Subcutaneous abdominal adipose tissue (tissue), 5 donors: ENCODE data around the gene IKZF1.

Experiments used
- H3K27ac ChIP-seq: one replicate; pipeline ENCODE4 v1.7.0; 2013; ENCODE audit warnings: low read depth, mild to moderate bottlenecking, inconsistent platforms, low read length, moderate library complexity
- H3K27me3 ChIP-seq, 5 donors: one replicate each; pipeline ENCODE4 v1.7.0; 2013; ENCODE audit warnings: low read length in 5 of 5, inconsistent platforms in 1 of 5; ENCODE audit not compliant: control insufficient read depth in 5 of 5, insufficient read depth in 4 of 5
- H3K36me3 ChIP-seq, 5 donors: one replicate each; pipeline ENCODE4 v1.7.0; 2013; ENCODE audit warnings: low read length in 5 of 5; ENCODE audit not compliant: control insufficient read depth in 5 of 5, insufficient read depth in 5 of 5
- H3K4me1 ChIP-seq, 5 donors: one replicate each; pipeline ENCODE4 v1.7.0; 2013; ENCODE audit warnings: low read length in 5 of 5, mild to moderate bottlenecking in 3 of 5, moderate library complexity in 1 of 5; ENCODE audit not compliant: control insufficient read depth in 5 of 5, insufficient read depth in 5 of 5
- H3K4me3 ChIP-seq, 5 donors: one replicate each; pipeline ENCODE4 v1.7.0; 2013; ENCODE audit warnings: low read length in 5 of 5, low read depth in 1 of 5
- H3K9ac ChIP-seq, 5 donors: one replicate each; pipeline ENCODE4 v1.7.0; 2013; ENCODE audit warnings: low read length in 5 of 5, mild to moderate bottlenecking in 4 of 5, moderate library complexity in 3 of 5
- H3K9me3 ChIP-seq, 5 donors: one replicate each; pipeline ENCODE4 v1.7.0; 2013; ENCODE audit warnings: low read length in 5 of 5; ENCODE audit not compliant: control insufficient read depth in 5 of 5
- donor health status: healthy.
- donor health status: healthy.
- donor health status: healthy.
- donor health status: healthy.
- donor health status: healthy.

The IKZF1 gene

DNA sequence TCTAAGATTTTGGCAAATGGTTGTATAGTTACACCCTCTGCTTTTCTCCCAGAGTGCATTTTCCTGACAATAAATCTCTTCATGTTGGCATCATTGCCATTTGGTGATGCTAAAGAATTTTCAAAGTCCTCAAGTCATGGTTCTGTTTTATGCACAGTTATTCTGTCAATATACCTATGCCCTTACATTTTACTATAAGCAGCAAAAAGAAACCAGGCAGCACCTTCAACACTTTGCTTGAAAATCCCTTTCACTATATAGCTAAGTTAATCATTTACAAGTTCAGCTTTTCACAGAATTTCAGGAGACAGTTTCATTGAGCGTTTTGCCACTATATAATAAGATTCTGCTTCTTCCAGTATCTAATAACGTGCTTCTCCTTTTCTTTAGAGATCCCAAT is 123.0 kb downstream of the IKZF1 start:
- Histone ChIP-seq H3K4me3 (no peak overlapping the region), H3K27ac (no peak overlapping the region), H3K27me3 (peaks cover 0 to 2% (median 0%) of the 10 kb centered on the region in 5 donors), H3K4me1 (no peaks in the 10 kb centered on the region), H3K9ac (no peak overlapping the region), H3K36me3 (no peaks in the 10 kb centered on the region), H3K9me3 (no peaks in the 10 kb centered on the region)

DNA sequence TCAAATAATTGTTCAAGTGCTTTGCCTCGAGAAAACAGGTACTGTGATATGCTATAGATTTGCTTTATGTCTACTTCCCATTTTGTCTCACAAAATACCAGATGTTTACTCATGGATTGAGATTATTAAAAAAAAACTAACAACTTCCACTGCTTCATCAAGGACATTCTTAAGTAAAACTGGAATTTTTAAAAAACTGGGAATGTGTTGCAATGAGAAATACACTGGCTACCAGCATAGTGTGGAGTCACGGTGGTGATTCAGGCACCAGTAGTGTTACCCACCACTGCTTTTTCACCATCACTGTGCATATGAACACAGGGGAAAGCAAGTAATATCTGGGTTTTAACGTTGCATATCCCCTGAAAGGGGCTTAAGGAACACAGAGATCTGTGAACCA is 124.4 kb downstream of the IKZF1 start:
- Histone ChIP-seq H3K9ac (no peak overlapping the region), H3K4me3 (no peak overlapping the region), H3K4me1 (no peaks in the 10 kb centered on the region), H3K36me3 (no peaks in the 10 kb centered on the region), H3K27ac (no peak overlapping the region), H3K27me3 (peaks cover 0 to 2% (median 0%) of the 10 kb centered on the region in 5 donors), H3K9me3 (no peaks in the 10 kb centered on the region)

DNA sequence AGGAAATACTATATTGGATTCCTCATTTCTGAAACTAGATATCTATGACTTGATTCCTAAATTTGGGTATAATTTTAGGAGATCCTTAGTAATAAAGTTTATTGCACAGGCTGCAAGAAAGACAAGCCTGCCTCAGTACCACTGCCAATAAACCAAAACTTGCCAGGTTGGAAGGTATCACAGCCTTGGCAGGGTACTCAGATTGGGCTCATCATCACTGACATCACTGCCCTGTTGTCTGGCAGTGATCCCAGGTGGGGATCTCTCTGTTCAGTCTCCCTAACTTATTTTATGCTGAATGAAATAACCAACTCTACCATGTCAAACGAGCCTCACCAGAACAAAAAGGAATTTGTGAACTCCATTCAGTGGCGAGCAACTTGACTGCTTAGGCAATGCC is 126.8 kb downstream of the IKZF1 start:
- H3K27me3 ChIP-seq, result peaks cover 0 to 2% (median 0%) of the 10 kb centered on the region in 5 donors
- H3K4me3 ChIP-seq, result no peak overlapping the region
- no peaks in the 10 kb centered on the region for H3K9me3 ChIP-seq
- no peaks in the 10 kb centered on the region for H3K36me3 ChIP-seq
- peak overlapping the region in 1 of 5 donors; percentile 20 for H3K9ac ChIP-seq
- H3K4me1 ChIP-seq, result no peaks in the 10 kb centered on the region
- H3K27ac ChIP-seq, result no peak overlapping the region

DNA sequence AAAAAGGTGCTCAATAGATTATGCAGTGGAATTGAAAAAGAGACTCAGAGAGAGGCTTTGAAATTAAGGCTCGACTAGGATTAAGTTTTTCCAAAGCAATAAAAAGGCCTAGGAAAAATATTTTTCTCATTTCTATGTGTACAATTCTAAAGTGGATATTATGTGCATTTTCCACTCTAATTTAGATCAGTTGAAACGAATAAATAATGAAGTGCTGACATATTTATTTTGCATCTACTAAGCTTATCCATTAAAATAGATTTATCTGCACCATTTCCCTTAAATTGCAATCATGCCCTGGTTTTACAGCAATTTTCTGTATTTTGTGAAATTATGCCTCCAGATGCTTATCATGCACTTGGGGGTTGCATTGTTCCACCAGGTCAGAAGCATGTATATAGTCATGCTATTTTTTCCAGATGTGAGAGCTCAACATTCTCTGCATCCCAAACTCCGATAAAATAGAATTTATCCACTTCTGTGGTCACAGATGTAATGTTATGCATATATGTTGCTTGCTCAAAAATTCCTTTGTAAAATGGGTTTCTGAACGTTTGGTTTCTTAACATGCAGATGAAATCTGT is 127.3 kb downstream of the IKZF1 start:
- Histone ChIP-seq H3K36me3 (no peaks in the 10 kb centered on the region), H3K4me1 (no peaks in the 10 kb centered on the region), H3K9me3 (no peaks in the 10 kb centered on the region), H3K27ac (no peak overlapping the region), H3K4me3 (no peak overlapping the region), H3K27me3 (peaks cover 0 to 2% (median 0%) of the 10 kb centered on the region in 5 donors), H3K9ac (peak overlapping the region in 1 of 5 donors; percentile 20)

DNA sequence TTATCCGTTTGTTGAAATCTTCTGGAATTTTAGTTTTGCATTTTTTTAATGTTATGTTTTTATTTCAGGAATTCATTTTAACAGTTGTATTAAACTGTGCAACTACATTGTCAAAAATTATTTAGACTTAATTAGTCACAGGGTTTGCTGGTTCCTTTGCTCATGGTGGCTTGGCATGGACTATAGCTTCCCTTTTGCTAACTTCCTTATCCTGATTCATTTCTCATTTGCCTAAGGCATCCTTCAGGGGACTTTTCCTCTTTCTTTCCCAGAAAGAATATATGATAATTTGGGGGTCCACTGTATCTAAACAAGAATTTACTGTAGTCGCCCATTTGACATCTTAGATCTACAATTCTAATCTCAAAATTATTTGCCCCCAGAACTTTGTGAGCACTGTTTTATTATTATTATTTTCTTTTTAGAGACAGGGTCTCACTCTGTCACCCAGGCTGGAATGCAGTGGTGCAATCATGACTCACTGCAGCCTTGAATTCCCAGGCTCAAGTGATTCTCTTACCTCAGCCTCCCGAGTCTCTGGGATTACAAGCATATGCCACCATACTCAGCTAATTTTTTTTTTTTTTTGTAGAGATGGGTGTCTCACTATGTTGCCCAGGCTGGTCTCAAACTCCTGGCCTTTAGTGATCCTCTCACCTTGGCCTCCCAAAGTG is 131.8 kb downstream of the IKZF1 start:
- no peaks in the 10 kb centered on the region for H3K27me3 ChIP-seq
- H3K9me3 ChIP-seq, result peaks cover 0 to 4% (median 0%) of the 10 kb centered on the region in 5 donors
- H3K36me3 ChIP-seq, result peaks cover 2 to 17% (median 5%) of the 10 kb centered on the region in 5 donors
- no peak overlapping the region for H3K27ac ChIP-seq
- no peaks in the 10 kb centered on the region for H3K4me1 ChIP-seq
- H3K4me3 ChIP-seq, result no peak overlapping the region
- H3K9ac ChIP-seq, result no peak overlapping the region

DNA sequence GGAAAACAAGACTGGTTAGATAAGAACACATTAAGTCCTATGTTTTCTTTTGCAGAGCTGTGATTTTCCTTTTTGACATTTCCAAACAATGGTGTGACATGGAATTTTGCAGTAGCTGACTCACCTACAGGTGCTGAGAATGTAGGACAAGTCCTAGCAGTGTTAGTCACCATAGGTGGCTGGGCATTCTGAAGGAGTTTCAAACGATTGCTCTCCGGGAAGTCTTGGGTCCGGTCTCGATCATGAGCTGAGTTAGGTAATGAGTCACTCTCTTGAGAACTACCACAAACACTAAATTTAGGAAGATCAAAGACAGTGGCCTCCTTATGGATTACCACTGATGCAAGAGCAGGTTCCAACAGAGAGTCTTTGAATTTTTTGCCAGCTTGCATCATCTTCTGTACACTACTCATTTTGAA is 142.0 kb downstream of the IKZF1 start:
- Histone ChIP-seq H3K9ac (no peak overlapping the region), H3K36me3 (peaks cover 19 to 36% (median 22%) of the 10 kb centered on the region in 5 donors), H3K4me3 (no peak overlapping the region), H3K9me3 (no peaks in the 10 kb centered on the region), H3K27ac (no peak overlapping the region), H3K27me3 (no peaks in the 10 kb centered on the region), H3K4me1 (peaks cover 0 to 19% (median 15%) of the 10 kb centered on the region in 5 donors)

DNA sequence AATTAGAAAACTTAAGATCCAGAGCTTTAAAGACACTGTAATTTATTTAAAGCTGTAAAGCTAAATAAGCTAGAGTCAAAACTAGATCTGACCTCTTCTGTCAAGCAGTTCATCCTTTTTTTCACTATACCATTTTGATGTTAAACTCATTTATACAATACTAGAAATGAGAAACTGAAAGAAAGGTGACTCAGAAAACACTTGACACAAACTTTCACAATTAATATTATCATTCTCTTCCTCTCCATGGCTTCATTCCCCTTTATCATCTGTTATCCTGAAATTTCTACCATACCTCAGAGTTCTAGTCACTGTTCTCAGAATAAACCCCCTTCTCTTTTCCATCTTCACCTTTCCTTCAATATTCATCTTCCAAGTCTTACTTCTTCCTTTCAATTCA is 144.3 kb downstream of the IKZF1 start:
- peaks cover 19 to 31% (median 21%) of the 10 kb centered on the region in 5 donors for H3K36me3 ChIP-seq
- peaks cover 0 to 19% (median 15%) of the 10 kb centered on the region in 5 donors for H3K4me1 ChIP-seq
- no peak overlapping the region for H3K27ac ChIP-seq

DNA sequence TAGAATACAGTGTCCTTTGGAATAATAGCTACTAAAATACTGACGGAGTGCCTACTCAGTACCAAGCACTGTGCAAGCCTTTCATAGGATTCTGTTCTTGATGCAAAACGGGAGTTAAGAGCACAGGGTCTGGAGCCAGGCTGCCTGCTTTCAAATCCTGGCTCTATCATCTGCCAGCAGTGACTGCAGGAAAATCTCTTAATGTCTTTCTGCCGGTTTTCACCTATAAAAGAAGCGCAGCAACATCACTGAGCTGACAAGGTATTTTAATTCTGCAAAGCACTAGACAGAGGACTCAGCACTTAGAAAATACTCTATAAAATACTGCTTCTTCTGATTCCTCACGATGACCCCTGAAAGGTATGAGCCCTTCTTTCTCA is 145.0 kb downstream of the IKZF1 start:
- Histone ChIP-seq H3K4me3 (peak overlapping the region; percentile 55 to 96 (median 83)), H3K9me3 (no peaks in the 10 kb centered on the region), H3K27ac (no peak overlapping the region), H3K4me1 (peaks cover 0 to 19% (median 15%) of the 10 kb centered on the region in 5 donors), H3K9ac (peak overlapping the region; percentile 42 to 85 (median 69)), H3K36me3 (peaks cover 19 to 24% (median 20%) of the 10 kb centered on the region in 5 donors), H3K27me3 (no peaks in the 10 kb centered on the region)

More for the DNA sequence above, 144.3 kb downstream of the IKZF1 start:
- Histone ChIP-seq H3K4me3 (no peak overlapping the region), H3K9ac (no peak overlapping the region), H3K27me3 (no peaks in the 10 kb centered on the region), H3K9me3 (no peaks in the 10 kb centered on the region)

DNA sequence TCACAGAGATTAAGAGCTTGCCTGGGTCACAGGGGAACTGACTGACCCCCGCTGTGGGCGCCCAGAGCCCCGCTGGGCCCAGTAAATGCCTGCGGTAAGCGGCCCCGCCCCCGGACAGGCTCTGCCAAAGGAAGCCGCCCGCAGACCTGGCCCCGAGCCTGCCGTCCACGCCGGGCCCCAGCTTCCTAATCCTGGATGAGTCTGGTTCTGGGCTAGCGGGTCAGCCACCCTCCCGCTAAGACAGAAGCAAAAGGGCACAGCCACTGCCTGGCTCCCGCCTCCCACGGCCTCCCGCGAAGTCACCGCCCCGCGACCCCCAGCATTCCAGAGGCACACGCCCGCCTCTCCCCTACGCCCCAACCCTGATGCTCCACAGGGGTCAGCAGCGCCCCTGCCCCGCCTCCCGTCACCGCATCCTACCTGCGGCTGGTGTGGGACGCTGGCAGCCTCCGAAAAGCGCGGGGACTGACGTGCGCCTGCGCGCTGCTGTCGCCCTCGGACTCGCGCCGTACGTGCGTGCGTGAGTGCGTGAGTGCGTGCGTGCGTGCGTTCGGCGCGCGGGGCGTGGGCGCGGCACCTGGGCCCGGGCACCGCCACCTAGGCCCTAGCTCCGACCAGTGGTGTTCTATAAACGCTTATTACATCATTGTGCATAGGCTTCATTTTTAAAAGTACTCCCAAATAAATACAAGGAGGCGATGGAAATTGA is 145.5 kb downstream of the IKZF1 start, which contains the start of gene FIGNL1:
TSS of gene FIGNL1 (minus strand) at position 470 of the 709 bp plus-strand sequence. CDS start 3,063 bp downstream, outside the sequence.
- Histone ChIP-seq H3K27ac (peak within 1 kb of the TSS; percentile 42), H3K4me3 (peak within 1 kb of the TSS; percentile 68 to 96 (median 83))

More for the DNA sequence above, 145.5 kb downstream of the IKZF1 start, which contains the start of gene FIGNL1:
- peaks cover 18 to 21% (median 19%) of the 10 kb centered on the region in 5 donors for H3K36me3 ChIP-seq
- no peaks in the 10 kb centered on the region for H3K27me3 ChIP-seq
- H3K9ac ChIP-seq, result peak within 1 kb of the TSS; percentile 42 to 85 (median 69)
- peaks cover 0 to 19% (median 15%) of the 10 kb centered on the region in 5 donors for H3K4me1 ChIP-seq
- no peaks in the 10 kb centered on the region for H3K9me3 ChIP-seq
